IPS DF 6.9 (cell line): Measurements from ENCODE around the gene DOCK7.

ENCODE experiments used
- DNase-seq: peaks from one replicate; pipeline ENCODE4 v3.0.0-alpha.2; 2013; ENCODE audit warnings: low read depth, low spot score
- H3K27ac ChIP-seq: one replicate; pipeline ENCODE4 v1.5.1; 2013; ENCODE audit warnings: low read length, control low read depth
- H3K27me3 ChIP-seq: 2 replicates; pipeline ENCODE4 v1.6.1; 2013; ENCODE audit warnings: mild to moderate bottlenecking, low read length; ENCODE audit not compliant: control insufficient read depth, insufficient read depth
- H3K36me3 ChIP-seq: 2 replicates; pipeline ENCODE4 v1.6.1; 2013; ENCODE audit warnings: low read length; ENCODE audit not compliant: control insufficient read depth, insufficient read depth
- H3K4me1 ChIP-seq: 2 replicates; pipeline ENCODE4 v1.6.1; 2013; ENCODE audit warnings: low read length; ENCODE audit not compliant: control insufficient read depth, insufficient read depth
- H3K4me3 ChIP-seq: 2 replicates; pipeline ENCODE4 v1.5.1; 2013; ENCODE audit warnings: mild to moderate bottlenecking, low read length
- H3K9me3 ChIP-seq: 2 replicates; pipeline ENCODE4 v1.6.1; 2013; ENCODE audit warnings: low read length, inconsistent platforms; ENCODE audit not compliant: control insufficient read depth, insufficient read depth
- WGBS: extraction: QIAGEN DNeasy Blood & Tissue Kit; methylation state at CpG from one replicate; pipeline ENCODE4 v1.1.7; 2013; ENCODE audit warnings: mixed read lengths, missing lambda C conversion rate; ENCODE audit not compliant: insufficient read length, insufficient coverage; 5-methylcytosine and 5-hydroxymethylcytosine counted together

DOCK7 gene

GRCh38 chr1:62687903-62688686 is at the start of gene DOCK7:
Gene DOCK7, minus strand, starts transcription at chr1:62688386. Its CDS starts 122 bp downstream, at chr1:62688264.
- Histone ChIP-seq H3K4me3 (peak within 1 kb of the TSS; percentile 86; the same call in 1 of the 2 replicates), H3K4me1 (no peaks in the 10 kb centered on the region), H3K36me3 (no peaks in the 10 kb centered on the region), H3K27me3 (no peaks in the 10 kb centered on the region), H3K27ac (no peak within 1 kb of the TSS), H3K9me3 (no peaks in the 10 kb centered on the region)
- peak; percentile 64 for DNase-seq
- WGBS: no CpG with 5 or more reads among the region's 107 CpGs

GRCh38 chr1:62735491-62736171 is 47.4 kb upstream of the DOCK7 start:
- Histone ChIP-seq H3K4me3 (no peak overlapping the region), H3K27me3 (no peaks in the 10 kb centered on the region), H3K4me1 (no peaks in the 10 kb centered on the region), H3K36me3 (no peaks in the 10 kb centered on the region), H3K9me3 (no peaks in the 10 kb centered on the region), H3K27ac (no peak overlapping the region)
- WGBS: no CpG with 5 or more reads among the region's 3 CpGs
- DNase-seq: no peak

- Histone ChIP-seq H3K27ac (no peak overlapping the region), H3K36me3 (no peaks in the 10 kb centered on the region), H3K4me1 (no peaks in the 10 kb centered on the region), H3K4me3 (no peak overlapping the region), H3K9me3 (no peaks in the 10 kb centered on the region), H3K27me3 (no peaks in the 10 kb centered on the region)
- DNase-seq: no peak
- 100% methylated on average over 1 of the region's 3 CpGs for WGBS
These were observed 44.1 kb upstream of the DOCK7 start for GRCh38 chr1:62732331-62732730.

- no CpG with 5 or more reads among the region's 5 CpGs for WGBS
These were observed 40.8 kb upstream of the DOCK7 start for GRCh38 chr1:62728963-62729362.

GRCh38 chr1:62727656-62728407 is 39.6 kb upstream of the DOCK7 start:
- no peak for DNase-seq

More at GRCh38 chr1:62728963-62729362, 40.8 kb upstream of the DOCK7 start:
- Histone ChIP-seq H3K4me3 (no peak overlapping the region), H3K4me1 (no peaks in the 10 kb centered on the region), H3K27ac (no peak overlapping the region), H3K27me3 (no peaks in the 10 kb centered on the region), H3K9me3 (no peaks in the 10 kb centered on the region), H3K36me3 (no peaks in the 10 kb centered on the region)
- DNase-seq: no peak

GRCh38 chr1:62726011-62726442 is 37.8 kb upstream of the DOCK7 start:
- no peaks in the 10 kb centered on the region for H3K9me3 ChIP-seq
- H3K27ac ChIP-seq: no peak overlapping the region
- no peaks in the 10 kb centered on the region for H3K36me3 ChIP-seq
- H3K4me1 ChIP-seq: no peaks in the 10 kb centered on the region
- H3K27me3 ChIP-seq: no peaks in the 10 kb centered on the region
- DNase-seq: no peak
- no CpG with 5 or more reads among the region's 2 CpGs for WGBS
- H3K4me3 ChIP-seq: no peak overlapping the region

More at GRCh38 chr1:62727656-62728407, 39.6 kb upstream of the DOCK7 start:
- Histone ChIP-seq H3K9me3 (no peaks in the 10 kb centered on the region), H3K36me3 (no peaks in the 10 kb centered on the region), H3K4me3 (no peak overlapping the region), H3K4me1 (no peaks in the 10 kb centered on the region), H3K27me3 (no peaks in the 10 kb centered on the region), H3K27ac (no peak overlapping the region)
- whole genome bisulfite sequencing: no CpG with 5 or more reads among the region's 5 CpGs

- Histone ChIP-seq H3K27me3 (no peaks in the 10 kb centered on the region), H3K4me1 (no peaks in the 10 kb centered on the region), H3K36me3 (no peaks in the 10 kb centered on the region), H3K9me3 (no peaks in the 10 kb centered on the region), H3K27ac (no peak overlapping the region), H3K4me3 (no peak overlapping the region)
- no peak for DNase-seq
- whole genome bisulfite sequencing: no CpG with 5 or more reads among the region's 1 CpG
These were observed 37.1 kb upstream of the DOCK7 start for GRCh38 chr1:62725255-62725654.

- no peak overlapping the region for H3K4me3 ChIP-seq
- no peaks in the 10 kb centered on the region for H3K9me3 ChIP-seq
- no CpG with 5 or more reads among the region's 3 CpGs for WGBS
- DNase-seq: no peak
- no peaks in the 10 kb centered on the region for H3K27me3 ChIP-seq
- no peaks in the 10 kb centered on the region for H3K36me3 ChIP-seq
- no peak overlapping the region for H3K27ac ChIP-seq
- H3K4me1 ChIP-seq: no peaks in the 10 kb centered on the region
These were observed 36.2 kb upstream of the DOCK7 start for GRCh38 chr1:62724430-62724829.

GRCh38 chr1:62723883-62724282 is 35.7 kb upstream of the DOCK7 start:
- Histone ChIP-seq H3K9me3 (no peaks in the 10 kb centered on the region), H3K36me3 (no peaks in the 10 kb centered on the region), H3K4me3 (no peak overlapping the region), H3K27ac (no peak overlapping the region), H3K4me1 (no peaks in the 10 kb centered on the region), H3K27me3 (no peaks in the 10 kb centered on the region)
- no CpG with 5 or more reads among the region's 2 CpGs for WGBS
- no peak for DNase-seq

GRCh38 chr1:62722796-62723195 is 34.6 kb upstream of the DOCK7 start:
- Histone ChIP-seq H3K9me3 (no peaks in the 10 kb centered on the region), H3K4me3 (no peak overlapping the region), H3K27ac (no peak overlapping the region), H3K36me3 (no peaks in the 10 kb centered on the region), H3K4me1 (no peaks in the 10 kb centered on the region), H3K27me3 (no peaks in the 10 kb centered on the region)
- DNase-seq: no peak
